ENCODE data around the gene SLC1A3.

- TF ChIP-seq FOXM1 (IDR thresholded peaks at IDR 0.05; ENCODE audit: borderline replicate concordance, low read depth) = no peak
- TF ChIP-seq CREB1 (IDR thresholded peaks at IDR 0.05; ENCODE audit: low read depth) = no peak
These were observed 59.9 kb downstream of the SLC1A3 start for GRCh38 chr5:36666274-36666673.
